Activated B cell treated with CpG ODN at 0.5 μM for 24 hours (primary cell): ENCODE results near the gene DNAAF2. TPM values are rescaled to one million over a fixed set of nuclear protein-coding genes. Genes with fewer than 3 reads are reported as not detected.

Experiments used
- ATAC-seq: fragments of 200-7000 bp; cut with Tn5 transposase; one replicate; pipeline ENCODE4 v1.10.0; 2021; ENCODE audit warnings: low read depth, mild to moderate bottlenecking, moderate library complexity
- CTCF ChIA-PET: fragments of 350-600 bp; sonication (Branson Sonifier 250); formaldehyde crosslinking; loops from one replicate; lab custom pipeline; 2021; ENCODE audit warnings: antibody characterized with exemption; lab: Charles Lee
- POLR2A ChIA-PET: fragments of 350-600 bp; sonication (Branson Sonifier 250); formaldehyde crosslinking; loops from one replicate; lab custom pipeline; 2021; ENCODE audit warnings: antibody characterized with exemption; lab: Charles Lee
- DNase-seq: peaks from one replicate; pipeline ENCODE4 v3.0.0; 2022
- H3K27ac Mint-ChIP-seq: one replicate; pipeline ENCODE4 v1.8.0; 2020; ENCODE audit warnings: mixed read lengths
- H3K27me3 Mint-ChIP-seq: one replicate; pipeline ENCODE4 v1.8.0; 2021; ENCODE audit warnings: mixed read lengths
- H3K36me3 Mint-ChIP-seq: one replicate; pipeline ENCODE4 v1.8.0; 2021; ENCODE audit warnings: low read depth, mixed read lengths
- H3K4me1 Mint-ChIP-seq: one replicate; pipeline ENCODE4 v1.8.0; 2021; ENCODE audit warnings: mixed read lengths
- H3K4me3 Mint-ChIP-seq: one replicate; pipeline ENCODE4 v1.8.0; 2020; ENCODE audit warnings: mild to moderate bottlenecking, mixed read lengths
- H3K9me3 Mint-ChIP-seq: one replicate; pipeline ENCODE4 v1.8.0; 2020; ENCODE audit warnings: mixed read lengths
- CTCF ChIP-seq: fragments of 200-600 bp; IDR thresholded peaks from one replicate; pipeline ENCODE4 v1.8.0; 2022; ENCODE audit warnings: antibody characterized with exemption, mild to moderate bottlenecking
- intact Hi-C: fragments of 100-400 bp; cut with micrococcal nuclease; formaldehyde crosslinking; loops from one replicate; pipeline ENCODE4 v1.15.1; 2024
- total RNA-seq: library from RNA; stranded (reverse); gene quantifications from 2 replicates; pipeline ENCODE4 v1.2.3, GENCODE V29; 2022

DNAAF2 gene
- total RNA-seq, 1 donor from 2014 or later = 8.6 TPM

- Mint-ChIP-seq H3K27ac (peak overlapping the region; percentile 41), H3K4me1 (peaks cover 43% of the 10 kb centered on the region), H3K27me3 (no peaks in the 10 kb centered on the region), H3K9me3 (no peaks in the 10 kb centered on the region), H3K36me3 (peaks cover 59% of the 10 kb centered on the region), H3K4me3 (peak overlapping the region; percentile 20)
- ChIA-PET CTCF (interaction anchor here (1.0 kb wide), 1 partner anchor 19 kb away, joined by 4 read pairs; the partner anchor contains the start of gene LRR1), POLR2A (interaction anchor here (0.9 to 2.0 kb wide), 2 partner anchors 16 to 32 kb away, joined by 3 to 9 read pairs; partner anchors contain the start of genes DNAAF2 and RPS29)
- intact Hi-C loops = no loop called here
- TF ChIP-seq CTCF = no peak
- no peak for DNase-seq
- no peak for ATAC-seq
Observed at GRCh38 chr14:49617852-49618519, 17.1 kb downstream of the DNAAF2 start.

GRCh38 chr14:49615776-49616175, 19.3 kb downstream of the DNAAF2 start:
- Mint-ChIP-seq H3K27ac (no peak overlapping the region), H3K36me3 (peaks cover 49% of the 10 kb centered on the region), H3K4me1 (peaks cover 26% of the 10 kb centered on the region), H3K27me3 (no peaks in the 10 kb centered on the region), H3K4me3 (no peak overlapping the region), H3K9me3 (no peaks in the 10 kb centered on the region)
- ChIA-PET POLR2A (interaction anchor here (1.3 to 1.4 kb wide), 2 partner anchors 17 to 31 kb away, joined by 3 read pairs; partner anchors contain the start of gene LRR1), CTCF (no interaction called here)
- ATAC-seq (no peak), DNase-seq (no peak)
- no peak for TF ChIP-seq CTCF
- intact Hi-C loops = no loop called here

- TF ChIP-seq CTCF = no peak
- DNase-seq (no peak), ATAC-seq (no peak)
- Mint-ChIP-seq H3K9me3 (no peaks in the 10 kb centered on the region), H3K4me3 (no peak overlapping the region), H3K27ac (no peak overlapping the region), H3K4me1 (peaks cover 15% of the 10 kb centered on the region), H3K27me3 (no peaks in the 10 kb centered on the region), H3K36me3 (peaks cover 40% of the 10 kb centered on the region)
- ChIA-PET POLR2A (no interaction called here), CTCF (no interaction called here)
- intact Hi-C loops = no loop called here
Observed at GRCh38 chr14:49614196-49614595, 20.8 kb downstream of the DNAAF2 start.

- H3K4me1 Mint-ChIP-seq = peaks cover 3% of the 10 kb centered on the region
- H3K9me3 Mint-ChIP-seq = no peaks in the 10 kb centered on the region
- H3K27ac Mint-ChIP-seq = no peak overlapping the region
- peaks cover 31% of the 10 kb centered on the region for H3K36me3 Mint-ChIP-seq
- no peak overlapping the region for H3K4me3 Mint-ChIP-seq
- DNase-seq = no peak
- no peaks in the 10 kb centered on the region for H3K27me3 Mint-ChIP-seq
- POLR2A ChIA-PET = interaction anchor here (1.2 to 4.6 kb wide), 2 partner anchors 8 to 14 kb away, joined by 6 to 30 read pairs; partner anchors contain the start of genes LRR1, MGAT2 and RPL36AL
- CTCF ChIA-PET = no interaction called here
- TF ChIP-seq CTCF = no peak
- intact Hi-C loops = no loop called here
- no peak for ATAC-seq
Observed at GRCh38 chr14:49612671-49613070, 22.4 kb downstream of the DNAAF2 start.

- H3K9me3 Mint-ChIP-seq = no peaks in the 10 kb centered on the region
- H3K4me3 Mint-ChIP-seq = no peak overlapping the region
- H3K27me3 Mint-ChIP-seq = no peaks in the 10 kb centered on the region
- H3K4me1 Mint-ChIP-seq = no peaks in the 10 kb centered on the region
- H3K36me3 Mint-ChIP-seq = peaks cover 31% of the 10 kb centered on the region
- no peak overlapping the region for H3K27ac Mint-ChIP-seq
- intact Hi-C loops = no loop called here
- DNase-seq (no peak), ATAC-seq (no peak)
- ChIA-PET POLR2A (interaction anchor here (0.5 to 4.6 kb wide), 3 partner anchors 8 to 218 kb away, joined by 3 to 30 read pairs (median 6); partner anchors contain the start of genes LRR1, MGAT2 and RPL36AL), CTCF (no interaction called here)
- no peak for TF ChIP-seq CTCF
Observed at GRCh38 chr14:49612251-49612650, 22.8 kb downstream of the DNAAF2 start.
